ENCODE results near the gene ARHGEF19. TPM values are rescaled to one million over a fixed set of nuclear protein-coding genes. Genes with fewer than 3 reads are reported as not detected.

The ARHGEF19 gene
- total and polyA plus RNA-seq, 2 of the 13 experiments (the other 11 are each of a cell fraction or from before 2014, with no cell fraction given), result 1.7 to 1.8 TPM

DNA sequence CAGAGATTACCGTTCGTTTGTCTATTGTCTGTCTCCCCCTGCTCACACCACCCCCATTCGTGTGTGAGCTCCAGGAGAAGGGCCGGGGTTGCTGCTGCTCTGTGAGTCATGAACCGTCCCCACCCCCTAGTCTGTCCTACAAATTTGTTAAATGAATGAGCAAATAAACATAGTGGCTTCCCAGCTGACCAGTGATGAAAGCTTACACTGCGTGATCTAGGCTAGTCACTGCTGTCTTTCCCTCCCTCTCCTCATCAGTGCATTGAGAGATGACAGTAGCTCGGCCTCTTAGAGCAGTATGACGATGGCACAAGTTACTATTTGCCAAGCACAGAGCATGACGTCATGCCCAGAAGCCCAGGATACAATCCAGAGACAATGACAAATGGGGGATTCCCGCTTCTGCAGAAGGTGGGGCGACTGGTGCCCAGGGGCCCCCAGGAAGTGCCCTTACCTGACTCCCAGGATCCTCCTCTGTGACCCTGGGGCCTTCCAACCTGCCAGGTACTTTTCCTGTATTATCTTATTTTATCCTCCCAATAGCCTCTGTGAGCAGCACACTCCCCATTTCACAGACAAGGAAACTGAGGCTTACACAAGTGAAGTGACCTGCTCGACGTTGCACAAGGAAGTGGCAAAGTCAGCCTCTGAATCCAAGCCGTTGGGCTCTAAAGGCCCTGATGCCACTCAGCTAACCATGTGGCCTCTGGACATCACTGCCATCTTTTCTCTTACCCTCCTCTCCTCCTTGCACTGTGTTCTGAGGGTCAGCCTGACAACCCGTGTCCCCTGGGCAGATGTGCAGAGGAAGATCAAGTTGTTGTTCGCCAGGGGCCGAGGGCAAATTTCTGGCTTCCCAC is 48.0 kb downstream of the ARHGEF19 start (continued):
- TF ChIP-seq, protein P1, sequence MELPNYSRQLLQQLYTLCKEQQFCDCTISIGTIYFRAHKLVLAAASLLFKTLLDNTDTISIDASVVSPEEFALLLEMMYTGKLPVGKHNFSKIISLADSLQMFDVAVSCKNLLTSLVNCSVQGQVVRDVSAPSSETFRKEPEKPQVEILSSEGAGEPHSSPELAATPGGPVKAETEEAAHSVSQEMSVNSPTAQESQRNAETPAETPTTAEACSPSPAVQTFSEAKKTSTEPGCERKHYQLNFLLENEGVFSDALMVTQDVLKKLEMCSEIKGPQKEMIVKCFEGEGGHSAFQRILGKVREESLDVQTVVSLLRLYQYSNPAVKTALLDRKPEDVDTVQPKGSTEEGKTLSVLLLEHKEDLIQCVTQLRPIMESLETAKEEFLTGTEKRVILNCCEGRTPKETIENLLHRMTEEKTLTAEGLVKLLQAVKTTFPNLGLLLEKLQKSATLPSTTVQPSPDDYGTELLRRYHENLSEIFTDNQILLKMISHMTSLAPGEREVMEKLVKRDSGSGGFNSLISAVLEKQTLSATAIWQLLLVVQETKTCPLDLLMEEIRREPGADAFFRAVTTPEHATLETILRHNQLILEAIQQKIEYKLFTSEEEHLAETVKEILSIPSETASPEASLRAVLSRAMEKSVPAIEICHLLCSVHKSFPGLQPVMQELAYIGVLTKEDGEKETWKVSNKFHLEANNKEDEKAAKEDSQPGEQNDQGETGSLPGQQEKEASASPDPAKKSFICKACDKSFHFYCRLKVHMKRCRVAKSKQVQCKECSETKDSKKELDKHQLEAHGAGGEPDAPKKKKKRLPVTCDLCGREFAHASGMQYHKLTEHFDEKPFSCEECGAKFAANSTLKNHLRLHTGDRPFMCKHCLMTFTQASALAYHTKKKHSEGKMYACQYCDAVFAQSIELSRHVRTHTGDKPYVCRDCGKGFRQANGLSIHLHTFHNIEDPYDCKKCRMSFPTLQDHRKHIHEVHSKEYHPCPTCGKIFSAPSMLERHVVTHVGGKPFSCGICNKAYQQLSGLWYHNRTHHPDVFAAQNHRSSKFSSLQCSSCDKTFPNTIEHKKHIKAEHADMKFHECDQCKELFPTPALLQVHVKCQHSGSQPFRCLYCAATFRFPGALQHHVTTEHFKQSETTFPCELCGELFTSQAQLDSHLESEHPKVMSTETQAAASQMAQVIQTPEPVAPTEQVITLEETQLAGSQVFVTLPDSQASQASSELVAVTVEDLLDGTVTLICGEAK (IDR thresholded peaks at IDR 0.05), result no peak
- TF ChIP-seq, protein P1 (CRISPR knock-in tag; IDR thresholded peaks at IDR 0.05), result no peak
- peak; percentile 64; the same call in 1 of the 2 replicates for TF ChIP-seq ZNF878 (CRISPR knock-in tag; IDR thresholded peaks at IDR 0.05)
- no peak for TF ChIP-seq MAF1 (CRISPR knock-in tag; IDR thresholded peaks at IDR 0.05; ENCODE audit: borderline replicate concordance)
- TF ChIP-seq, protein P2, sequence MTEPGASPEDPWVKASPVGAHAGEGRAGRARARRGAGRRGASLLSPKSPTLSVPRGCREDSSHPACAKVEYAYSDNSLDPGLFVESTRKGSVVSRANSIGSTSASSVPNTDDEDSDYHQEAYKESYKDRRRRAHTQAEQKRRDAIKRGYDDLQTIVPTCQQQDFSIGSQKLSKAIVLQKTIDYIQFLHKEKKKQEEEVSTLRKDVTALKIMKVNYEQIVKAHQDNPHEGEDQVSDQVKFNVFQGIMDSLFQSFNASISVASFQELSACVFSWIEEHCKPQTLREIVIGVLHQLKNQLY (CRISPR knock-in tag; IDR thresholded peaks at IDR 0.05), result peak; percentile 73
- TF ChIP-seq, protein P3, sequence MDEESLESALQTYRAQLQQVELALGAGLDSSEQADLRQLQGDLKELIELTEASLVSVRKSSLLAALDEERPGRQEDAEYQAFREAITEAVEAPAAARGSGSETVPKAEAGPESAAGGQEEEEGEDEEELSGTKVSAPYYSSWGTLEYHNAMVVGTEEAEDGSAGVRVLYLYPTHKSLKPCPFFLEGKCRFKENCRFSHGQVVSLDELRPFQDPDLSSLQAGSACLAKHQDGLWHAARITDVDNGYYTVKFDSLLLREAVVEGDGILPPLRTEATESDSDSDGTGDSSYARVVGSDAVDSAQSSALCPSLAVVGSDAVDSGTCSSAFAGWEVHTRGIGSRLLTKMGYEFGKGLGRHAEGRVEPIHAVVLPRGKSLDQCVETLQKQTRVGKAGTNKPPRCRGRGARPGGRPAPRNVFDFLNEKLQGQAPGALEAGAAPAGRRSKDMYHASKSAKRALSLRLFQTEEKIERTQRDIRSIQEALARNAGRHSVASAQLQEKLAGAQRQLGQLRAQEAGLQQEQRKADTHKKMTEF (CRISPR knock-in tag; IDR thresholded peaks at IDR 0.05), result peak; percentile 68
- TF ChIP-seq ATF7 (IDR thresholded peaks at IDR 0.05), result peak; percentile 99
- TF ChIP-seq ATF7 (CRISPR knock-in tag; IDR thresholded peaks at IDR 0.05), result peak; percentile 91
- TF ChIP-seq SIN3B (IDR thresholded peaks at IDR 0.05; ENCODE audit: low read length), result no peak
- peak; percentile 60 for TF ChIP-seq PAXIP1 (CRISPR knock-in tag; conservative IDR thresholded peaks at IDR 0.05)
- no peak for TF ChIP-seq ZFP36L1 (CRISPR knock-in tag; IDR thresholded peaks at IDR 0.05)
- TF ChIP-seq TRIM24 (CRISPR knock-in tag; IDR thresholded peaks at IDR 0.05), result no peak
- no peak for TF ChIP-seq MXD4 (CRISPR knock-in tag; IDR thresholded peaks at IDR 0.05)
- no peak for TF ChIP-seq ZNF326 (CRISPR knock-in tag; IDR thresholded peaks at IDR 0.05; ENCODE audit: borderline replicate concordance)

Measured in HepG2 (cell line).